CD14-positive monocyte (primary cell): ENCODE results near the gene RHNO1. TPM values are rescaled to one million over a fixed set of nuclear protein-coding genes. Genes with fewer than 3 reads are reported as not detected.

Source experiments
- DNase-seq, 3 donors: peaks; one replicate each; pipeline ENCODE4 v3.0.0-alpha.2; 2011 to 2022
- H2AFZ ChIP-seq: 2 replicates; pipeline ENCODE4 v1.6.0; 2012; ENCODE audit warnings: mild to moderate bottlenecking, low read depth, low read length, inconsistent platforms; ENCODE audit not compliant: insufficient read depth, poor library complexity, severe bottlenecking
- H3K27ac ChIP-seq, 2 donors: 1 replicate in 1 of 2; 2 replicates in 1 of 2; pipeline ENCODE4 v1.5.1; 2012 to 2013; ENCODE audit warnings: low read length in 2 of 2, control low read depth in 1 of 2, inconsistent platforms in 1 of 2, low read depth in 1 of 2, mild to moderate bottlenecking in 1 of 2
- H3K27me3 ChIP-seq, 2 donors: one replicate each; pipeline versions ENCODE4 v1.6.0 to v1.6.1; 2011 to 2013; ENCODE audit warnings: low read length in 2 of 2; ENCODE audit not compliant: control insufficient read depth in 2 of 2, insufficient read depth in 2 of 2
- H3K36me3 ChIP-seq, 2 donors: replicated peaks in 1 of 2; 1 replicate in 1 of 2; 2 replicates in 1 of 2; pipeline versions ENCODE4 v1.5.1 to v1.6.1; 2012 to 2013; ENCODE audit warnings: low read length in 2 of 2, control low read depth in 1 of 2, inconsistent platforms in 1 of 2, mild to moderate bottlenecking in 1 of 2; ENCODE audit not compliant: insufficient read depth in 2 of 2, control insufficient read depth in 1 of 2
- H3K4me1 ChIP-seq, 2 donors: 1 replicate in 1 of 2; 2 replicates in 1 of 2; pipeline versions ENCODE4 v1.5.1 to v1.6.1; 2012 to 2013; ENCODE audit warnings: low read length in 2 of 2, control low read depth in 1 of 2, inconsistent platforms in 1 of 2, mild to moderate bottlenecking in 1 of 2, moderate library complexity in 1 of 2; ENCODE audit not compliant: insufficient read depth in 2 of 2, control insufficient read depth in 1 of 2
- H3K4me2 ChIP-seq: replicated peaks from 2 replicates; pipeline ENCODE3; 2012; ENCODE audit warnings: low read length, moderate library complexity, mild to moderate bottlenecking; ENCODE audit not compliant: poor library complexity, severe bottlenecking; ENCODE audit errors: extremely low read depth
- H3K4me3 ChIP-seq, 3 experiments: fragments of 200-600 bp in 1 of 3; sonication (generic) in 1 of 3; replicated peaks in 1 of 3; 1 replicate in 2 of 3; 2 replicates in 1 of 3; pipeline ENCODE4 v1.5.1; 2011 to 2013; ENCODE audit warnings: low read length in 3 of 3, mild to moderate bottlenecking in 3 of 3, control low read depth in 2 of 3, low read depth in 2 of 3, inconsistent platforms in 1 of 3, moderate library complexity in 1 of 3
- H3K79me2 ChIP-seq: 2 replicates; pipeline ENCODE4 v1.6.0; 2012; ENCODE audit warnings: mild to moderate bottlenecking, control low read depth, inconsistent platforms, low read length, moderate library complexity; ENCODE audit not compliant: insufficient read depth
- H3K9ac ChIP-seq: 2 replicates; pipeline ENCODE4 v1.6.0; 2017; ENCODE audit warnings: low read length, mild to moderate bottlenecking; ENCODE audit not compliant: insufficient read depth, poor library complexity, severe bottlenecking
- H3K9me3 ChIP-seq, 2 donors: replicated peaks in 1 of 2; 1 replicate in 1 of 2; 2 replicates in 1 of 2; pipeline versions ENCODE4 v1.5.1 to v1.6.1; 2012 to 2013; ENCODE audit warnings: low read length in 2 of 2, control low read depth in 1 of 2; ENCODE audit not compliant: control insufficient read depth in 1 of 2, insufficient read depth in 1 of 2
- H4K20me1 ChIP-seq: 2 replicates; pipeline ENCODE4 v1.6.0; 2012; ENCODE audit warnings: mild to moderate bottlenecking, low read length, control low read depth, moderate library complexity; ENCODE audit not compliant: insufficient read depth
- H3K27ac Mint-ChIP-seq, 7 donors: one replicate each; pipeline ENCODE4 v1.8.0; 2020; ENCODE audit warnings: mild to moderate bottlenecking in 7 of 7, mixed read lengths in 7 of 7, moderate library complexity in 6 of 7, inconsistent platforms in 2 of 7
- H3K27me3 Mint-ChIP-seq, 3 donors: one replicate each; pipeline ENCODE4 v1.8.0; 2021 to 2022; ENCODE audit warnings: low read depth in 3 of 3, mild to moderate bottlenecking in 3 of 3, mixed read lengths in 3 of 3, moderate library complexity in 3 of 3, inconsistent platforms in 1 of 3
- H3K36me3 Mint-ChIP-seq, 2 donors: one replicate each; pipeline ENCODE4 v1.8.0; 2020; ENCODE audit warnings: mixed read lengths in 2 of 2, inconsistent platforms in 1 of 2, mild to moderate bottlenecking in 1 of 2
- H3K4me1 Mint-ChIP-seq: one replicate; pipeline ENCODE4 v1.8.0; 2020; ENCODE audit warnings: mild to moderate bottlenecking, mixed read lengths
- H3K4me3 Mint-ChIP-seq, 2 donors: one replicate each; pipeline ENCODE4 v1.8.0; 2020; ENCODE audit warnings: mild to moderate bottlenecking in 2 of 2, mixed read lengths in 2 of 2, moderate library complexity in 1 of 2
- H3K9me3 Mint-ChIP-seq, 7 donors: one replicate each; pipeline ENCODE4 v1.8.0; 2020 to 2022; ENCODE audit warnings: mixed read lengths in 7 of 7, mild to moderate bottlenecking in 6 of 7, moderate library complexity in 6 of 7, inconsistent platforms in 2 of 7
- WGBS: methylation state at CpG from one replicate; pipeline ENCODE4 v1.1.5; 2013; ENCODE audit warnings: missing lambda C conversion rate; ENCODE audit not compliant: insufficient coverage; 5-methylcytosine and 5-hydroxymethylcytosine counted together
- intact Hi-C, 2 donors: fragments of 100-400 bp; cut with micrococcal nuclease; formaldehyde crosslinking; loops; one replicate each; pipeline versions ENCODE4 v1.15.0 to v1.15.1; 2023
- polyA plus RNA-seq, 3 donors: library from polyadenylated mRNA; depleted of rRNA in 1 of 3; unstranded in 2 of 3; stranded (reverse) in 1 of 3; fragments of 300-500 nt in 2 of 3; fragments of >200 nt in 1 of 3; fragmentation: Illumina TruSeq in 2 of 3; gene quantifications; 1 replicate in 2 of 3; 2 replicates in 1 of 3; pipeline ENCODE4 v1.2.3, GENCODE V29; 2012 to 2021
- TF ChIP-seq, protein P1 (sequence below): fragments of 200-600 bp; IDR thresholded peaks from one replicate; pipeline ENCODE4 v1.8.0; 2022; ENCODE audit warnings: antibody characterized with exemption, mild to moderate bottlenecking

Gene RHNO1
- polyA plus RNA-seq, 3 donors: 10.2 to 24.7 (median 19.8) TPM

DNA sequence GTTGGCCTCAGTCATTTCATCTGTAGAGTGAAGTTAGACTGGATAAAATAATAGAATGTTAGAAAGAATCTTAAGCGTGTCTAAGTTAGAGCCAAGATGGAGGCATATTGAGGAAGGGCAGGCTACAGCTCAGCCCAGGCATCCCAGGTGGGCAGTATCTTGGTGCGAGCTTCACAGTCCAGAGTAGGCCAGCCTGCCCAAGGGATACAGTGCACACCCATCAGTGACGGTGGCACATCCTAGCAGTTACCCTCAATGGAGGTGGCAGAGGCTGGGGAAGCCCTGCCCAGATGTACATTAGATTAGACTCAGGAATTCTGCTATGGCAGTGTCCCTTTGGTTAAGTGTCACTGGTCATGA, 35.2 kb downstream of the RHNO1 start:
- Mint-ChIP-seq H3K4me1 (no peaks in the 10 kb centered on the region), H3K27me3 (peaks cover 0 to 3% (median 0%) of the 10 kb centered on the region in 3 donors), H3K27ac (no peak overlapping the region), H3K4me3 (no peak overlapping the region), H3K36me3 (peaks cover 0 to 2% of the 10 kb centered on the region in 2 donors), H3K9me3 (no peaks in the 10 kb centered on the region)
- no peaks in the 10 kb centered on the region for H4K20me1 ChIP-seq
- no peak overlapping the region for H2AFZ ChIP-seq
- no peaks in the 10 kb centered on the region for H3K79me2 ChIP-seq
- no peaks in the 10 kb centered on the region for H3K4me1 ChIP-seq
- no peak overlapping the region for H3K27ac ChIP-seq
- H3K27me3 ChIP-seq: no peaks in the 10 kb centered on the region
- H3K9ac ChIP-seq: no peak overlapping the region
- WGBS: 100% methylated on average over 2 of the region's 3 CpGs
- H3K4me2 ChIP-seq: no peak overlapping the region
- TF ChIP-seq, protein P1, sequence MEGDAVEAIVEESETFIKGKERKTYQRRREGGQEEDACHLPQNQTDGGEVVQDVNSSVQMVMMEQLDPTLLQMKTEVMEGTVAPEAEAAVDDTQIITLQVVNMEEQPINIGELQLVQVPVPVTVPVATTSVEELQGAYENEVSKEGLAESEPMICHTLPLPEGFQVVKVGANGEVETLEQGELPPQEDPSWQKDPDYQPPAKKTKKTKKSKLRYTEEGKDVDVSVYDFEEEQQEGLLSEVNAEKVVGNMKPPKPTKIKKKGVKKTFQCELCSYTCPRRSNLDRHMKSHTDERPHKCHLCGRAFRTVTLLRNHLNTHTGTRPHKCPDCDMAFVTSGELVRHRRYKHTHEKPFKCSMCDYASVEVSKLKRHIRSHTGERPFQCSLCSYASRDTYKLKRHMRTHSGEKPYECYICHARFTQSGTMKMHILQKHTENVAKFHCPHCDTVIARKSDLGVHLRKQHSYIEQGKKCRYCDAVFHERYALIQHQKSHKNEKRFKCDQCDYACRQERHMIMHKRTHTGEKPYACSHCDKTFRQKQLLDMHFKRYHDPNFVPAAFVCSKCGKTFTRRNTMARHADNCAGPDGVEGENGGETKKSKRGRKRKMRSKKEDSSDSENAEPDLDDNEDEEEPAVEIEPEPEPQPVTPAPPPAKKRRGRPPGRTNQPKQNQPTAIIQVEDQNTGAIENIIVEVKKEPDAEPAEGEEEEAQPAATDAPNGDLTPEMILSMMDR: no peak
- no peak overlapping the region for H3K4me3 ChIP-seq
- intact Hi-C loops: no loop called here
- no peaks in the 10 kb centered on the region for H3K36me3 ChIP-seq
- DNase-seq: no peak
- no peaks in the 10 kb centered on the region for H3K9me3 ChIP-seq

DNA sequence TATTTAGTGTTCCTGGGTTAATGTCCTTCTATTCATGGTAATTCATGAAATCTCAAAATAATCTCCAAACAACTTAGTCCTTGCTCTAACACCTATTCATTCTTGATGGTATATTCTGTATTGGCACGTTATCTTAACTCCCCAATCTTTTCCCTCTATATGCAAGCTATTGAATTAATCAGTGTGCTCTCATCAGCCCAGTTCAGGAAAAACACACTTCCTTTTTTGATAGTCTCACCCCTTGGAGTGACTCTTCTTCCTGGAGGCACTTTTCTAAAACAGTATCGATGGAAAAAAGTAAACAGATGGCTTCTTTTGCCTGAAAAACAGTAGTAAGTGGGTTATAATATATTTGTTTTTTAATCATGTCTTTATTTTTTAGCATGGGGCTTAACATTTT, 42.2 kb downstream of the RHNO1 start:
- intact Hi-C loops: no loop called here
- WGBS: 60% methylated on average over 1 of the region's 2 CpGs
- Histone ChIP-seq H3K79me2 (no peaks in the 10 kb centered on the region), H3K4me2 (no peak overlapping the region), H2AFZ (no peak overlapping the region), H4K20me1 (no peaks in the 10 kb centered on the region), H3K27ac (no peak overlapping the region), H3K9ac (no peak overlapping the region), H3K4me3 (no peak overlapping the region), H3K9me3 (no peaks in the 10 kb centered on the region), H3K4me1 (no peaks in the 10 kb centered on the region), H3K36me3 (no peaks in the 10 kb centered on the region), H3K27me3 (no peaks in the 10 kb centered on the region)
- no peak for DNase-seq
- H3K27ac Mint-ChIP-seq: no peak overlapping the region
- TF ChIP-seq, protein P1: no peak
- H3K27me3 Mint-ChIP-seq: peaks cover 0 to 2% (median 0%) of the 10 kb centered on the region in 3 donors
- peaks cover 4 to 10% of the 10 kb centered on the region in 2 donors for H3K36me3 Mint-ChIP-seq
- no peak overlapping the region for H3K4me3 Mint-ChIP-seq
- H3K4me1 Mint-ChIP-seq: no peaks in the 10 kb centered on the region
- no peaks in the 10 kb centered on the region for H3K9me3 Mint-ChIP-seq
